HEK293T (cell line): ENCODE results near the gene PRIMPOL.

Experiments
- CTCF ChIA-PET: fragments of 350-600 bp; formaldehyde crosslinking; extraction: SDS; loops from one replicate; lab custom pipeline; 2021; ENCODE audit warnings: antibody characterized with exemption, inconsistent platforms; lab: Yijun Ruan, JAX
- POLR2A ChIA-PET: fragments of 350-600 bp; formaldehyde crosslinking; extraction: SDS; loops from one replicate; lab custom pipeline; 2020; ENCODE audit warnings: antibody characterized with exemption, inconsistent platforms; lab: Yijun Ruan, JAX
- DNase-seq: peaks from one replicate; pipeline ENCODE4 v3.0.0; 2012; ENCODE audit warnings: mixed read lengths; ENCODE audit errors: extremely low spot score
- ARNT ChIP-seq: fragments of 450-650 bp; IDR thresholded peaks from 2 replicates; pipeline ENCODE4 v1.6.1; 2017; ENCODE audit warnings: mild to moderate bottlenecking
- BHLHE40 ChIP-seq: fragments of 450-650 bp; IDR thresholded peaks from 2 replicates; pipeline ENCODE4 v1.6.1; 2016; ENCODE audit warnings: mild to moderate bottlenecking, moderate library complexity, borderline replicate concordance
- CTBP1 ChIP-seq: fragments of 450-650 bp; IDR thresholded peaks from 2 replicates; pipeline ENCODE4 v1.6.1; 2016; ENCODE audit warnings: borderline replicate concordance
- ELF4 ChIP-seq: fragments of 450-650 bp; IDR thresholded peaks from 2 replicates; pipeline ENCODE4 v1.6.1; 2017; ENCODE audit warnings: antibody characterized with exemption
- FOXA1 ChIP-seq: fragments of 450-650 bp; IDR thresholded peaks from 2 replicates; pipeline ENCODE4 v1.6.1; 2016; ENCODE audit warnings: mild to moderate bottlenecking
- FOXK2 ChIP-seq: fragments of 450-650 bp; IDR thresholded peaks from 2 replicates; pipeline ENCODE4 v1.6.1; 2016; ENCODE audit warnings: mild to moderate bottlenecking
- FOXM1 ChIP-seq: fragments of 450-650 bp; IDR thresholded peaks from 2 replicates; pipeline ENCODE4 v1.6.1; 2017; ENCODE audit warnings: mild to moderate bottlenecking, borderline replicate concordance
- HDGF ChIP-seq: fragments of 450-650 bp; IDR thresholded peaks from 2 replicates; pipeline ENCODE4 v1.6.1; 2017; ENCODE audit warnings: antibody characterized with exemption, borderline replicate concordance
- L3MBTL2 ChIP-seq: fragments of 450-650 bp; conservative IDR thresholded peaks from 2 replicates; pipeline ENCODE4 v1.6.1; 2016; ENCODE audit warnings: mild to moderate bottlenecking
- LEF1 ChIP-seq: fragments of 450-650 bp; IDR thresholded peaks from 2 replicates; pipeline ENCODE4 v1.6.1; 2017; ENCODE audit warnings: mild to moderate bottlenecking, borderline replicate concordance
- NFRKB ChIP-seq: fragments of 450-650 bp; IDR thresholded peaks from 2 replicates; pipeline ENCODE4 v1.6.1; 2016; ENCODE audit warnings: mild to moderate bottlenecking, moderate library complexity
- PKNOX1 ChIP-seq: fragments of 450-650 bp; IDR thresholded peaks from 2 replicates; pipeline ENCODE4 v1.6.1; 2016
- SP1 ChIP-seq: fragments of 450-650 bp; IDR thresholded peaks from 2 replicates; pipeline ENCODE4 v1.6.1; 2017
- SUZ12 ChIP-seq: fragments of 450-650 bp; IDR thresholded peaks from 2 replicates; pipeline ENCODE4 v1.6.1; 2016; ENCODE audit warnings: mild to moderate bottlenecking
- TARDBP ChIP-seq: fragments of 450-650 bp; IDR thresholded peaks from 2 replicates; pipeline ENCODE4 v1.6.1; 2016
- ZNF384 ChIP-seq: fragments of 450-650 bp; IDR thresholded peaks from 2 replicates; pipeline ENCODE4 v1.6.1; 2016

PRIMPOL gene

GRCh38 chr4:184628103-184628502, 21.4 kb upstream of the PRIMPOL start:
- no peak for DNase-seq
- TF ChIP-seq HDGF (no peak), ARNT (no peak), L3MBTL2 (no peak), SUZ12 (no peak), CTBP1 (no peak), FOXK2 (no peak), TARDBP (no peak), PKNOX1 (no peak), BHLHE40 (no peak), ZNF384 (no peak), ELF4 (no peak), FOXA1 (no peak)
- CTCF ChIA-PET: no interaction called here
- POLR2A ChIA-PET: no interaction called here

GRCh38 chr4:184632842-184633241, 16.7 kb upstream of the PRIMPOL start:
- ChIA-PET CTCF (no interaction called here), POLR2A (interaction anchor here (1.6 kb wide), 1 partner anchor 16 kb away, joined by 7 read pairs; the partner anchor contains the start of genes CASP3 and PRIMPOL)
- TF ChIP-seq TARDBP (no peak), CTBP1 (no peak), LEF1 (no peak), SP1 (no peak), BHLHE40 (no peak), NFRKB (no peak), SUZ12 (no peak), HDGF (no peak), PKNOX1 (no peak), ELF4 (no peak), L3MBTL2 (no peak), ARNT (no peak), ZNF384 (no peak), FOXK2 (no peak), FOXM1 (no peak), FOXA1 (no peak)
- no peak for DNase-seq

- TF ChIP-seq PKNOX1 (no peak), SP1 (no peak), BHLHE40 (no peak), FOXM1 (no peak), NFRKB (no peak), SUZ12 (no peak), ZNF384 (no peak)
- ChIA-PET POLR2A (interaction anchor here (2.6 kb wide), 1 partner anchor 13 kb away, joined by 10 read pairs; the partner anchor contains the start of genes CASP3 and PRIMPOL), CTCF (no interaction called here)
- DNase-seq: no peak
These were observed 14.2 kb upstream of the PRIMPOL start for GRCh38 chr4:184635381-184635780.

- ChIA-PET POLR2A (interaction anchor here (2.6 kb wide), 1 partner anchor 13 kb away, joined by 10 read pairs; the partner anchor contains the start of genes CASP3 and PRIMPOL), CTCF (no interaction called here)
- no peak for DNase-seq
- TF ChIP-seq CTBP1: no peak
- TF ChIP-seq LEF1: no peak
- TF ChIP-seq ELF4: no peak
These were observed 13.4 kb upstream of the PRIMPOL start for GRCh38 chr4:184636144-184636543.

GRCh38 chr4:184636897-184637296, 12.6 kb upstream of the PRIMPOL start:
- CTCF ChIA-PET: no interaction called here
- TF ChIP-seq HDGF: no peak
- no peak for TF ChIP-seq BHLHE40
- no peak for TF ChIP-seq ZNF384
- TF ChIP-seq ARNT: no peak
- no peak for TF ChIP-seq NFRKB
- no peak for TF ChIP-seq FOXA1
- TF ChIP-seq L3MBTL2: no peak
- POLR2A ChIA-PET: interaction anchor here (2.6 kb wide), 1 partner anchor 12 kb away, joined by 10 read pairs; the partner anchor contains the start of genes CASP3 and PRIMPOL
- DNase-seq: no peak

- DNase-seq: no peak
- POLR2A ChIA-PET: no interaction called here
- CTCF ChIA-PET: no interaction called here
- TF ChIP-seq CTBP1 (no peak), BHLHE40 (no peak), ELF4 (no peak), NFRKB (no peak)
These were observed 8.5 kb upstream of the PRIMPOL start for GRCh38 chr4:184641022-184641421.

GRCh38 chr4:184641451-184641850, 8.1 kb upstream of the PRIMPOL start:
- no peak for DNase-seq
- TF ChIP-seq LEF1 (no peak), CTBP1 (no peak), ELF4 (no peak), TARDBP (no peak), FOXA1 (no peak), FOXM1 (no peak), SUZ12 (no peak), SP1 (no peak), HDGF (no peak), PKNOX1 (no peak), BHLHE40 (no peak), L3MBTL2 (no peak), ZNF384 (no peak)
- CTCF ChIA-PET: no interaction called here
- POLR2A ChIA-PET: no interaction called here
